ELF-1 (cell line): ENCODE data around the gene EPSTI1.
A peak's percentile ranks its signal among the peaks of the same experiment; 100 is the strongest.
"Not testable (repeated sequence)": the region's sequence is repeated elsewhere in the genome, so short reads cannot be mapped to it uniquely, and the experiment has no call there.

ENCODE experiments used
- DNase-seq: peaks from one replicate; pipeline ENCODE4 v3.0.0-alpha.2; 2016; ENCODE audit warnings: low read depth, low spot score

The EPSTI1 gene

DNA sequence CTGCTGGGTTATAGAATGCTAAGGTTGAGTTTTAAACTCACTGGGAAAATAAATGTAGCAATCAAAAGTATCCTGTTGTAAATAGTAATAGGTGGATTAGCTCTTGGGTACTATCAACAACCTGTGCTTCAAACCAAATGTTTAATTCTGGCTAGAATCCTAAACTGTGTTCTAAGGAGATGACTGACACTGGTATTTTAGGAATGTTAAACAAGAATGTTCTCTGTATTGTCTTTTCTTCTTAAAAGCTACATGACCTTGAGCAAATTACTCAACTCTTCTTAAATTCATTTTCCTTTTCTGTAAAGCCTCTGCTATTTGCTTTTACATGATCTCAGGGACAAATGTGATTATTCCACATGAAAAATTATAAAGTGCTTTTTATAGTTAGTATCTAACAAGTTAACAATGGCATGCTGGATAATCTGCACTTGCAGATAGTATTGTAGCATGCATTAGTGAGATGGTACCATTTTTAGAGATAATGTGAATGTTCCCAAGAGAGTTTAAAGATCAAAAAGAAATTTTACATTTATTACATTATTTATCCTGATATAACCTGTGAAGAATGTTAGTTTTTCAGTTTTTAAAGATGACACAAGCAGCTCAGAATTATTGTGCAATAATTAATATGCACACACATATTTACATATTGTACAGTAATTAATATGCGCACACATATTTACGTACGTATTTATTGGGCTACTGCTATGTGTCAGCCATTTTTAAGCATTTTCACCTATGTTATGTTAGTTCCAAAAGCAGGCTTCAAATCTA, 13.6 kb upstream of the EPSTI1 start:
- DNase-seq = no peak

DNA sequence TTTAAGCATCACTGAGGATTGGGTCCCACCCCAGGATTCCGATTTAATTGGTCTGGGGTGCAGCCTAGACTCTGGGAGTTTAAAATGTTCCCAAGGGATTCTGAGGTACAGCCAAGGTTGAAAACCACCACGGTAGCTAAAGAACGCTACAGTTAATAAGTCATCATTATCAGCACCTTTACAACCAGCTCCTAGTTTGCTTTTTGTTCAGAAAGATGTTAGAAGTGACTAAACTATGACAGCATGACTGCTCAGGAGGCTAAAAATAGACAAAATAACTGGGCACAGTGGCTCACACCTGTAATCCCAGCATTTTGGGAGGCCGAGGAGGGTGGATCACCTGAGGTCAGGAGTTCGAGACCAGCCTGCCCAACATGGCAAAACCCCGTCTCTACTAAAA, 11.7 kb upstream of the EPSTI1 start:
- no peak for DNase-seq

DNA sequence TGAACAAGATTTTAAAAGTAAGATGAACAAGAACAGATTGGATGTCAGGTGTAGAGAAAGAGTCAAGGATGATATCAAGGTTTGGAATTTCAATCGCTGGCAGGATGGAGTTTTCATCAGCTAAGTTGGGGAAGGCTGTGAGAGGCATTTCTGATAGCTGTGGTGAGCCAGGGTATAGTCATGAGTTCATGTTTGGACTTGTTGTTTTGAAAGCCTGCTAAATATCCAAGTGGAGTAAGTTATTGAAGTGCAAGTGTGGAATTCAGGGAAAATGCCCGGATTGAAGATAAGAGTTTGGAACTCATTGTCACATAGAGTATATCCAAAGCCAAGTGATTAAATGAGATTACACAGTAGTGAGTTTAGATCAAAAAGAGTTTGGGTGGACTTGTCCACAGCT, 11.0 kb upstream of the EPSTI1 start:
- DNase-seq = no peak

DNA sequence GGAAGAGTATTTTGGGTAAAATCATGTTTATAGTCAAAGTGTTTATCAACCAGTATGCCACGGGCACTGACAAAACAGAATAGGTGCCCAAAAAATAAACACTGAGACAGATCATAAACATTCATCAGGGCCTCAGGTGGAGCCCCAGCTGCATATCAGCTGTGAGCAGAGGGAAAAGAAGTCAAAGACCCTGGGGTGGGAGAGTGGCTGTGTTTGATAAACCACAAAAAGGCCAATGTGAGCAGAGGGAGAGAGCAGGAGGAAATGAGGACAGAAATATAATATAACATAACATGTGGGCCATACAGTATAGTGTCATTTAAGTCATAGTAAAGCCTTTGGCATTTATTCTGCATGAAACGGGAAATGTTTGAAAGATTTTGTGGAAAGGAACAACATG, 10.0 kb upstream of the EPSTI1 start:
- no peak for DNase-seq

DNA sequence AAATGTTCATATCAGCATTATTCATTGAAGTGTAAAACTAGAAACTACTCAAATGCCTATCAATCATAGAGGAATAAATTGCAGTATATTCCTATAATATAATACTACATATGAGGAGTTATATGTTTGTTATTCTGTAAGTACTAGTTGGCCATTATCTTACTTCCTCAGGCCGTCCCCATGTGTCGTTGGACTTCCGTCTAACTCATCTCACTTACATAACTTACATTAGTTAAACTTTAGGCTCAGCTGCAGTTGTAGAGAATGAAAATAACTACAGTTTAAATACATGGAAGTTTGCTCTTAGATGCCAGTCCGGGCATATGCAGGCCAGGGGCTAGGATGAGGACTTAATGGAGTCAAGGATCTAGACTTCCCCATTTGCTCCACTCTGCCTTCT, 8.6 kb upstream of the EPSTI1 start:
- no peak for DNase-seq

DNA sequence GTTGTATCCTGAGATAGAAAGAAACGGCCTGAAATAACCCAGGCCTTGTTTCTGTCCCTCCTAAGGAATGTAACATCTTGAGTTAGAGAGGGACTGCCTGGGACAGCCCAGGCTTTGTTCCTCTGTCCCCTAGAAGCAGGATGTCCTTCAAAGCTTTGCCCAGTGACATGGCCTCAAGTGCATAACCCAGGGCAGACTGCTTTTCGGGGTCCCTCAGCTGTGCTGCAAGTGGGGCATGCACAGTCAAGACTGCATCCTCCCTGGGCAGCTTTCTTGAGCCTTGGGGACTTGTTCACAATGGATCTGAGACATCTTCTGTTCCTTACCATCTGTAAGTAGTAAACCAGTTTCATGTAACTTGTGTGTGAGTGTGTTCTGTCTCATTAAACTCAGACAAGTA, 7.5 kb upstream of the EPSTI1 start:
- peak; percentile 44 for DNase-seq

DNA sequence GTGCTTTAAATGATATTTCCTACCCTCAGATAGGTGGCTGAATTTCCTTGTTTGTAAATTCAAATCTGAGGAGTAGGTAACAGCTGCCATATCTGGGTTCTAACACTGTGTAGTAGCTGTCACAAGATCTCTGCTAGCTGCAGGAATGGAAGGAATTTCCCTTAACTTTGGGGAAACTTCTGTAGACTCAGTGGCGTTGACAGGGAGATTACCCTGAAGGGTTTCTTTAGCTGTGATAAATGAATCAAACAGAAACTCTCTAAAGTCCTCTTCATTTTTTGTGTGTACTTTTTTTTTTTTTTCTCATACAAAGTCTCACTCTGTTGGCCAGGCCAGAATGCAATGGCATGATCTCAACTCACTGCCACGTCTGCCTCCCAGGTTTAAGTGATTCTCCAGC, 5.3 kb upstream of the EPSTI1 start:
- DNase-seq = peak; percentile 15

DNA sequence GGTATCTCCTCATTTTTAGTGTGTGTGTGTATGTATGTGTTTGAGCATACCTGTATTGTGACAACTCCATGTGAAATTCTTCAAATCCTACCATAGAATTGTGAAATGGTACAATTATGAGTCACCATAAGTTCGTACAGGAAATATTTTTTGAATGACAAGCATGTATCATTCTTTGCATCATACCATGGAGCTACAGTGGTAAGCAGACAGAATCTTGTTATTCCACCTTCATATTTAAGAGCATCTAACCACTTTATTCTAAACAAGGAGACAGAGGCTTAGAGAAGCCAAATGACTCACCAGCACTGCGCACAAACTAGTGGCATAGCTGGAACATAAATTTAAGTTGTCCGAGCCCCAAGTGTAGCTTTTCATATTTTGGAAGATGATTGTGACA, 4.5 kb upstream of the EPSTI1 start:
- DNase-seq = no peak

DNA sequence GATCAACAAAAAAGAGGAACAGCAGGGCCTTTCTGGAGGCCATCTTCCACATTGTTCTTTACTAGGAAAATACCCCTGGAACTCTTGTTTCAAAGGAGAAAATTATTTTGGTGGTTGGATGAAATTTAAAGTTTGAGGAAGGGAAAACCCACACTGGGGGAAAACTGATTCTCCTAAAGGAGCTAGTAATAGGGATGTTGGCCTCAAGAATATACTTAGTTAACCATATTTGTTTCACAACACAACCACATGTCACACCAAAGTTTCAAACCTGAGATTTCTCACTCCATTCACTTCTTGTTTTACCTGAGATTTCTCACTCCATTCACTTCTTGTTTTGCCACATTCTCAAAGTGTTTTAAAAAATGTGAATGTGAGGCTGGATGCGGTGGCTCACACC, 2.8 kb upstream of the EPSTI1 start:
- no peak for DNase-seq

DNA sequence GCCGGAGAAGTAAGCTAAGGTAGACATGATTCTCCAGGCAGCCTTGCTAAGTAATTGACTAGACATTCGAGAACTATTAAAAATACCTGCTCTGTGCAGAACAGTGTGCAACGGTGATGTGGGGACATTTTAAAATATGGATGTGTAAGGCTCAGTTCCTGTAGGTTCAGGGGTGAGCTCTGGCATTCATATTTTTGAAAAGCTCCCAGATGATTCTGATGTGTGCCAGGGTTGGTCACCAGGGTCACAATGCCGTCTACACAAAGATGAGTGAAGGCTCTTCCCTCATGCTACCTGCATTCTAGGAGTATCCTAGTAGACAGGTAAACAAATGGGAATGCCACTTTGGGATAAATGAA, 702 bp upstream of the EPSTI1 start:
- no peak for DNase-seq

DNA sequence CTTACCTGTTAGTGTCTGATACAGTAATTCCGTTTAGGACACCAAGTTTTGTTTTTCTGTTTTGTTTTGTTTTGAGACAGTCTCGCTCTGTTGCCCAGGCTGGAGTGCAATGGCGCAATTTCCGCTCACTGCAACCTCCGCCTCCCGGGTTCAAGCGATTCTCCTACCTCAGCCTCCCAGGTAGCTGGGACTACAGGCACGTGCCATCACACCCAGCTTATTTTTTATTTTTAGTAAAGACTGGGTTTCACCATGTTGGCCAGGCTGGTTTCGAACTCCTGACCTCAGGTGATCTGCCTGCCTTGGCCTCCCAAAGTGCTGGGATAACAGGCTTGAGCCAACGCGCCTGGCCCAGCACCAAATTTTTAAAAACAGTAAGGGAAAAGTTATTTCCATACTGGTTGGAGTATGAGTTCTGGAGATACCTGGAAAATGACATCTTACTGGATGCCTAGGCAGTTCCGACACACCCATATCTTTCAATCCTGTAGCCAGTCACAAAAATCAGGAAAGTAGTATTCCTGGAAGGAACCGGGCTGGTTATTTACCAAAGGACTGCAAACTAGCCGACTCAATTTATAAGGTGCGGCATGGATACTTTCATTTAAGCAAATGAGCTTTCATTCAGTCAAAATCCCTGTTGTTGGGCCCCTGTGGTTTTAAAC, 676 bp downstream of the EPSTI1 start:
- not testable (repeated sequence) for DNase-seq

DNA sequence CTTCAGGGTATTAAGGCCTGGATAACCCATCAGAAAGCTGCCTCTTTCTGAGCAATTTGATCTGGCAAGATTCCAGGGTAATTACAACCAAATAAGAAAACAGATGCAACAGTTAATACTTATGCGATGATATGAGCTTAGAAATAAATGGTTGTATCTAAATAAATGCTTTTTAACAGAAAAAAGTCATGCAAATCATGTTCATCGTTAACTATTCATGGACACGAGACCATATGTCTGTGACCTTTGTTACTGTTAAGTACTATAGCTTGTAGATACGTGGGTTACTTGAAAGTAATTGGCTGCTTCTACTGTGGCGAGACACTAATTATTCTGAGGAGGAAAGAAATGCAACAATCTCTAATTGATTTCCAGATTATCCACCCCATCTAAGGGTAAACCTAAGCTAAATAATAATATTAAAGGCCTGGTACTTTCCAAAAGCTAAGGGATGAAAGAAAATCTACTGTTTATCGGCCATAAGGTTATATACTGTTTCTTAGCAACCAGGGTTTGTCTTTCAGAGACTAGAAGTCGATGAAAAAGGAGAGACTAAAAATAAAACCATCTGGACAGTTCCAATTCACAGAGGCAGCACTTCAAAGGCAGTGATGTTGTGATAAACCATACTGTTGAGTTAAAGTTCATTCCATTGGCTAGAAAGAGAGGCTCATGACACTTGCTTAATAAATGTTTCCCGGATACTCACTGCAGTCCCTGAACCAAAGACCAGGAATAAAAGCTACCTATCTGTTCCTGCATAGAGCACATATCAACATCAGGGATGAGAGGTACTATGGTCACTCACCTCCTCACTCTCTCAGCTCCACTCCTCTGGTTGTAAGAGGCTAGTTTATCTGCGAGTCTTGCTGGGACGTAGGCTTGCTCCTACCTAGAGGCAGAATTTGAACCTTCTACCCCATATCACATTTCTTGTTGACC, 1.5 kb downstream of the EPSTI1 start:
- no peak for DNase-seq

DNA sequence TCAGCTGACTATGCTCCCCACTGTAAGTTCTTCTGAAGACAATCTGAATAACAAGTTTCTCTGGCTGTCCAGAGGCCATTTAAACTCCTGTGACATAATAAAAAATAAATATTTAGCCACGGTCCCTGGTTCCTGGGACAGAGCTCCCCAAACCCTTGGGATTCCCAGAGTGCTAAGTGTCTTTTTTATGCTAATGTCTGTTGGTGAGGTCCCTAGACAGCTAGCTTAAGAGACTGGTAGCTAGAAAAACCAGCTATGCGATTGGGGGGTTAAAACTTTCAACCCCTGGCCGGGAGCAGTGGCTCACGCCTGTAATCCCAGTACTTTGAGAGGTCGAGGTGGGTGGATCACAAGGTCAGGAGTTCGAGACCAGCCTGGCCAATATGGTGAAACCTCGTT, 5.9 kb downstream of the EPSTI1 start:
- peak; percentile 49 for DNase-seq

DNA sequence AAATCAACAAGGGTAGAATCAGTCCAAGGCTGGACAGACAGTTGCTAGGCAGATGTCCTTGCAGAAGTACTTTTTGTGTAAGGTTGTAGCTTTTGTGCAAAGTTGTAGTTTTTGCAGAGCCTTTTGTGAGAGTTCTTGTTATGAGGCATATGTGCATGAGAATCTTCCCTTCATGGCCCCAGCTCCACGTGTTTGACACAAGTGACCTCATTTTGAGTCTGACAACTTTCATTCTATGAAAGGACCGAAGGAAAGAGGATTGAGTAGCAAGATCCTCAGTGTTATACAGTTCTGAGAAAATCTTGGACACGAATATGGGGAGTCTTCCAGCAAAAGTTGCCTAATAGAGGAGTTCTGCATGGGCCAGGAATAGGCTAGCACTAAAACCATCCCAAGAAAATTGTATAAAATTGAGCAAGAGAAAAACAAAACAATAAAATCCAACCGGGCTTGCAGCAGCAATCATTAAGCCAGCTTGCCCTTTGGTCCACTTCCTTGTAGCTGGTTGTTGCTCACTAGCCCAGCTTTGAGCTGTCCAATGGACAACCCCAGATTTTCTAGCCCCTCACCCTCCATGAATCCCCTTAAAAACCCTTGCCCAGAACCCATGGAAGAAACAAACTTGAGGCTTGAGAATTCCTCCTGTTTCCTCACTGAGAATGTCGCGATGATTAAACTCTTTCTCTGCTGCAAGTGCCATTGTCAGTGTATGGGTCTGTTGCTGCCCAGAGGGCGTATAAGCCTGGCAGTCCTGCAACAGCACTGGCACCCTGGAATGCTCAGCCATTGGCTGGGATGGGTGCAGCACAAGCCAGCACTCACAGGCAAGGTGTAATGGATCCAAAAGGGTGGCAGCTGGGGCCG, 6.5 kb downstream of the EPSTI1 start:
- DNase-seq = peak; percentile 60

DNA sequence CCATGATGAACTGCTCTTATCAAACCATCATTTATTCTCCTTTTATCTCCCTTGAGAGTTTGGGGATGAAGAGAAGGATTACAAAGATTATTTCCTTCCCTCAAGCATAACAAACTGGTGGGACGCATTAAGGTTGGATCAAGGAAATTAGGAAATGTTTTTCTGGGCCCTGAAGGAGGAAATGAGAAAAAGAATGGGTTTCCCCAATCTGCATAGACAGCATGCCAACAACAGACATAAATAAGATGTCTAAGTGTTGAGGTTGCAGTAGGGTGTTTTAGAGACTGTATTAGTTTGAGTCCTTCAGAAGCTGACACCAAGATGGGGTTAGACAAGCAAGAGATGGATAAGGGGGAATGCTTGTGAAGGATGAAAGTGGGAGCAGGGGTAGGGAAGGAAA, 7.3 kb downstream of the EPSTI1 start:
- no peak for DNase-seq

DNA sequence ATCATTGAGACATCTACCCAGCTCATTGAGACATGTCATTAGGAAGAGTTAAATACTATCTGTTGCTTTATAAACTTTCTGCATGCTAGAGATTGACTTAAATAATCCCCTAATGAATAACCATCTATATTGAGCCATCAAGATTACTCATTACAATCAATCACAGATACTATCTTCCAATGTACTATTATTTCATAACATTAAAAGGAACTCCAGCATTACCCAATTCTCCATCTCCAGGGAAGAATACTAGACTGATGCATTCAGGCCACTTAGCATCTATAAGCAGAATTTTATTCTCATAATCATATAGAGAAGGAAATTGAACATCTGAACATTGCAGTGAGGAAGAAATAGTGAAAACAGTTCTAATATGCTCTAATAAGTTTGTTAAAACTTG, 8.0 kb downstream of the EPSTI1 start:
- no peak for DNase-seq

DNA sequence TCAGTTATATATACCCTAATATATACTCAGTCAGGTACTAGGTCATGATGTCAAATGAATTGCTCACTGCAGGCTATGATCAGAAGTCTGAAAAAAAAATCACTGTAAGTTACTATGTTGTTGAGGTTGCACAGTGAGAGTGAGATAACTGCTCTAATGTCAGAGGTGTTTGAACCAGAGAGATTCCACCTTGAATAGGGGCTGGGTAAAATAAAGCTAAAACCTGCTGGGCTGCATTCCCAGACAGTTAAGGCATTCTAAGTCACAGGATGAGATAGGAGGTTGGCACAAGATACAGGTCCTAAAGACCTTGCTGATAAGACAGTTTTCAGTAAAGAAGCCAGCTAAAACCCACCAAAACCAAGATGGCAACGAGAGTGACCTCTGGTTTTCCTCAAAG, 10.2 kb downstream of the EPSTI1 start:
- DNase-seq = peak; percentile 75

DNA sequence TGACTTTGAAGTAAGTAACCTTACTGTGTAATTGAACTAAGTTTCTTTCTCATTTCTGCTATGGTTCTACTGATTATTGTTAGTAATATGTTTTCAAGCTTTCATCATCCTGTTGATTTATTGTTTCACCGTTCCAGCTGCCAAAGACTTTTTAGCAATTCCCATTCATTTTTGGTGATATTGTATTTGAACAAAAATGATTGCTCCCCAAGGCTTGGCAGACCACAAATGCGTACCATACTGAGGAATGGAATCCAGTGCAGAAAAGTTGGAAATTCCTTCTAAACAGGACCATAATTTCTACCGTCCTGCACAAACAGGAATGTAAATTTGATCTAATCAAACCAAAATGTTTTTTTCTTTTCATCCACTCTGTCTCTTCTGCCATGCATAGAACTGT, 10.7 kb downstream of the EPSTI1 start:
- DNase-seq = no peak

DNA sequence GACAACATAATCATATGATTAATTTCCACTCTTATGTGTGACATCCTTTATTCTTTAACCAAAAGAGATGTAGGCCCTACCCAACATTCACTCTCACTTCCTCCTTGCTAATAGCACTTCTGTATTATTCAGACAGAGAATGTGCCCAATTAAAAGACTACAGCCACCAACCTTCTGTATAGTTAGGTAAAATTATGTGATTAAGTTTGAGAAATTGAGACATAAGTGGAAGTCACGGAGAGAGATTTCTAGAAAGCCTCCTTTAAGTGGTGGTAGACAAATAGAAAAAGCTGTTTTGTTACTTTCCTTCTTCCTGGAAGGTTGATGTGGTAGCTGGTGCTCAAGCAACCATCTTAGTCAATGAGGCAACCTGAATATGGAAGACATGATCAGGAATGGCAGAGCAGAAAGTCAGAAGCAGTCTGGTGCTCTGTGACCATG, 14.8 kb downstream of the EPSTI1 start:
- DNase-seq = no peak

DNA sequence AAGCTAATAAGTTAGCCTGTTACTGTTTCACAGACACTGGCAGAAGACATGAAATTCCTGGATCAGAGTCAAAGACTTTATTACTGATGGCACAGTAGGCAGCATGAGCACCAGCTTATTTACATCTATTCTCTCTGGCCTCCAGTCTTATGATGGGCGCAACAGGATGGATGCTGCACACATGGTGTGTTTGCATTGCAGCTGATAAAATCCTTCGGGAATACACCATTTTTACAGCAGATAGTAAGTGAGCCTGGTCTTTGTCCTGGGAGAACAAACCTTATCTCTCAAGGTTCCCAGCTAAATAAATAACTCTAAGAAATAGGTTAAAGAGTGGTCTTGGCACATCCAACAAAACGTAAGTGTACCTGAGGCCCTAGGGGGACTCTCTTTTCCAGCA, 16.0 kb downstream of the EPSTI1 start:
- no peak for DNase-seq

DNA sequence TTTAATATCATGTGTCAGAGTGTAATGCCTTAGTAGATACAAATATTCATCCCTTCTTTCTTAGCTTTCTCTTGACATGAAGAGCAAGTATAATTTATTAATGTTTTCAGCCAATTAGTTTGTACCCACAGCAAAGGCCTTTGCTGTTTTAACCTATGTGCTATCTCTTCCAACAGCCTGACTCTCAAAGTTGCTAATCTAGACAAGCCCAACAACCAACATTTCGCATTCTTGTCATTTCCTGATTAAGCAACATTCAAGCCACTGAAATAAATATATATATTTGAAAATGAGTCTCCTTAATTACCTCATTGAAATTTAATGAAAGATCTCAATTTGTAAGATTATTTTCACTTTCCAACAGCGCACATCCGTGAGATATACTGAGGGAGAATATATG, 18.5 kb downstream of the EPSTI1 start:
- no peak for DNase-seq
